Endothelial cell of umbilical vein (primary cell): ENCODE results near the gene DVL1.

Experiments used
- CTCF ChIP-seq, 2 donors: IDR thresholded peaks; 1 replicate in 1 of 2; 2 replicates in 1 of 2; pipeline ENCODE4 v1.5.1; 2011; ENCODE audit warnings: low read length in 2 of 2, mild to moderate bottlenecking in 2 of 2, moderate library complexity in 2 of 2, control low read depth in 1 of 2, inconsistent platforms in 1 of 2, low read depth in 1 of 2; ENCODE audit not compliant: insufficient read depth in 1 of 2; ENCODE audit errors: extremely low read depth in 1 of 2
- MYC ChIP-seq: IDR thresholded peaks from one replicate; pipeline ENCODE4 v1.6.1; 2011; ENCODE audit warnings: mild to moderate bottlenecking, low read depth, low read length

DNA sequence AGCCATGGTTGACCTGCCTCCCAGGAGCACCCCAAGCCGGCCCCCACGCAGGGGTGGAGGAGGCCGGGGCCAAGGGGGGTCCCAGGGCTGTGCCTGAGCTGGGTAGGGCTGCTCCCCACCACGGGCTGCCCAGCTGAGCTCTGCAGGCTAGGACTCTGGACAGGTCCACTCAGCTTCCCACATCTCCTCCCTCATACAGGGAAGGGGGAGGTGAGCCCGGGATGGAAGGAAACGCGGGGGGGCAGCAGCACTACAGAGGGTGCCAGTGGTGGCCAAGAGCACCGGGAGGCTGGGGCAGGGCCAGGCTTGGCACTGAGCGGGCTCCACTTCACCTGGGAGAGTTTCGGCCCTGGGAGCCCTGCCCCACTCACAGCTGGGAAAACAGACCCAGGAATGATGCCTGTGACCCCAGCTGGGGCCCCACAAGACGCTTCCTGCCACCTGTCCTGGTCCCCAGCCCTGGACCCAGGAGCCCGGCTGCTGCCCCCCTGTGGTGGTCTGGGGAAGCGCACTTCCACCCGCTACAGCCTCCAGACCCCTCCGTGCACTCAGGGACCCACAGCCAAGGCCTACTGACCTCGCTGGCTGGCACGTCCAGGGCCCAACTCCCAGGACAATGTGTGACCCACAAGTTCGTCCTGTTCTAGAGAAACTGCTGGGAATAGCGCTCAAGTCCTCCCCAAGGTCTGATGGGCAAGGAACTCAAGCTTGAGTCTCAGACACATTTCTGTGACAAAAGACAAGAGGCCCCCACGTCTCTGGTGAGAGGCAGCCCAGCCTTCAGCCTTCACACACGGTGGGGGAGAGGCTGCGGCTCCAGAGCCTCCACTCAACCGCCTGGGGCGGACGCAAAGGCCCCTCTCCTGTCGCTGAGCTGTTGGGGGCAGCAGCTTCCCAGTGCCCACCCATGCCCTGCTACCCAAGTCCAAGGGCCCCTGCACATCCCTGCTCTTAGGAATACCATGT, 22.8 kb upstream of the DVL1 start:
- TF ChIP-seq CTCF (IDR thresholded peaks at IDR 0.05; ENCODE audit: extremely low read depth in 1 of 2, insufficient read depth in 1 of 2, low read depth in 1 of 2, low read length in 2 of 2), result peak; percentile 91 to 98
- TF ChIP-seq MYC, result no peak
